D721Med (cell line): ENCODE results near the gene LRRC8B.

ENCODE experiments used
- DNase-seq: peaks from one replicate; pipeline ENCODE4 v3.0.0; 2011; ENCODE audit warnings: low spot score; ENCODE audit not compliant: insufficient read length
- FAIRE-seq: peaks from 2 replicates; lab custom pipeline; 2011; peaks lifted over from hg19 to GRCh38; lab: Jason Lieb, UNC
- TF ChIP-seq, protein P1 (sequence below): IDR thresholded peaks from 2 replicates; pipeline ENCODE4 v1.5.1; 2012; ENCODE audit warnings: mild to moderate bottlenecking, control low read depth; ENCODE audit not compliant: insufficient read depth; ENCODE audit errors: missing control alignments

LRRC8B gene

DNA sequence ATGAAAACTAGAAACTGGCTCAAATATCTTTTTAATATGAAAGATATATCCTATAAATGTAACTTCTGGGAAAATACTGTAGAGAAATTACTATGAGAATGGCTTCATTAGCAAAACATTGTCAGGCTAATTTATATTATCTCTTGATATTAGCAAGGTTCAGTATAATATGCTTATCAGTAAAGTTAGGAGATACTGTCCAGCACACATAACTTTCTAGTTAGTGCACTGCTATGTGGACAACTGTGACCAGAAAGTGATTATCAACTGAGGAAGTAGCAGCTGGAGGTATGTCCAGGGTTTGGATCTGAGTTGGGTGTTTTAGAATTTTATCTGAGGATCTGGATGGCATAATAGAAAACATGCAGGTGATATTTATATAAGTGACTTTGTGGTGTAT, 115.8 kb downstream of the LRRC8B start:
- FAIRE-seq (no peak), DNase-seq (no peak)
- TF ChIP-seq, protein P1, sequence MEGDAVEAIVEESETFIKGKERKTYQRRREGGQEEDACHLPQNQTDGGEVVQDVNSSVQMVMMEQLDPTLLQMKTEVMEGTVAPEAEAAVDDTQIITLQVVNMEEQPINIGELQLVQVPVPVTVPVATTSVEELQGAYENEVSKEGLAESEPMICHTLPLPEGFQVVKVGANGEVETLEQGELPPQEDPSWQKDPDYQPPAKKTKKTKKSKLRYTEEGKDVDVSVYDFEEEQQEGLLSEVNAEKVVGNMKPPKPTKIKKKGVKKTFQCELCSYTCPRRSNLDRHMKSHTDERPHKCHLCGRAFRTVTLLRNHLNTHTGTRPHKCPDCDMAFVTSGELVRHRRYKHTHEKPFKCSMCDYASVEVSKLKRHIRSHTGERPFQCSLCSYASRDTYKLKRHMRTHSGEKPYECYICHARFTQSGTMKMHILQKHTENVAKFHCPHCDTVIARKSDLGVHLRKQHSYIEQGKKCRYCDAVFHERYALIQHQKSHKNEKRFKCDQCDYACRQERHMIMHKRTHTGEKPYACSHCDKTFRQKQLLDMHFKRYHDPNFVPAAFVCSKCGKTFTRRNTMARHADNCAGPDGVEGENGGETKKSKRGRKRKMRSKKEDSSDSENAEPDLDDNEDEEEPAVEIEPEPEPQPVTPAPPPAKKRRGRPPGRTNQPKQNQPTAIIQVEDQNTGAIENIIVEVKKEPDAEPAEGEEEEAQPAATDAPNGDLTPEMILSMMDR, result no peak

DNA sequence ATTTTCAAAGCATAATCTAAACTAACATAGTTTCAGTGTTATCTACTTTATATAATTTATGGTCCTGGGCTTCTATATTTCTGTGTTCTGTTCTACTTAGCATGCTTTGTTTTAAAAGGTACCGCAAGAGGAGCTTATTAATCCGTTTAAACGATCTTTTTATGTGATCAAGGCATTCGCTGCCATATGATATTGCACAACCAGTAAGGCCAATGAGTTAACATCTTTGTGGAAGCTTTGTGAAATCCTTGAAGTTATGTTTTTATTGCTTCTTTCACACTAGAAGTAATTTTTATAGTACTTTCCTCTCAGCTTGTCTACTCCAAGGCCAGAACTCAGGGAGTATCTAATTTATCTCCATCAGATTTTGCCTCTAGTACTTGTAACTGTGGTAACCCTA, 117.2 kb downstream of the LRRC8B start:
- no peak for DNase-seq
- TF ChIP-seq, protein P1, result no peak
- no peak for FAIRE-seq

DNA sequence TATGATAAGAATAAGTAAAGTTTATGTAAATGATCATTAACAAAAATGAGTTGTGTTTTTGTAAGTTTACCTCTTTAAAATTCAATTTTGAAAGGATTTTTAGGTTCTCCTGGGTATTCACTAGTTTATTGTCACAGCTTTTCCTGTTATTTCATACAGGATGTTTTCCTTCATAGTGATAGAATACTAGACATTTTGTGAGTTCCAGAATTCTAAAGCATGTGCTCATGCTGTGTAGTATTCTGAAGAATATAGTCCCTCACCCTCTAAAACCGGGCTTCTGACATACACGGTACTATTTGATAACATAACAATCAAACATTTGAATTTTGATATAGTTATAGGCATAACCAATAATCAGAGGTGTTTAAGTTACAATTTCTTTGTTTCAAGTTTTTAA, 118.9 kb downstream of the LRRC8B start:
- TF ChIP-seq, protein P1, result no peak
- DNase-seq (no peak), FAIRE-seq (no peak)

DNA sequence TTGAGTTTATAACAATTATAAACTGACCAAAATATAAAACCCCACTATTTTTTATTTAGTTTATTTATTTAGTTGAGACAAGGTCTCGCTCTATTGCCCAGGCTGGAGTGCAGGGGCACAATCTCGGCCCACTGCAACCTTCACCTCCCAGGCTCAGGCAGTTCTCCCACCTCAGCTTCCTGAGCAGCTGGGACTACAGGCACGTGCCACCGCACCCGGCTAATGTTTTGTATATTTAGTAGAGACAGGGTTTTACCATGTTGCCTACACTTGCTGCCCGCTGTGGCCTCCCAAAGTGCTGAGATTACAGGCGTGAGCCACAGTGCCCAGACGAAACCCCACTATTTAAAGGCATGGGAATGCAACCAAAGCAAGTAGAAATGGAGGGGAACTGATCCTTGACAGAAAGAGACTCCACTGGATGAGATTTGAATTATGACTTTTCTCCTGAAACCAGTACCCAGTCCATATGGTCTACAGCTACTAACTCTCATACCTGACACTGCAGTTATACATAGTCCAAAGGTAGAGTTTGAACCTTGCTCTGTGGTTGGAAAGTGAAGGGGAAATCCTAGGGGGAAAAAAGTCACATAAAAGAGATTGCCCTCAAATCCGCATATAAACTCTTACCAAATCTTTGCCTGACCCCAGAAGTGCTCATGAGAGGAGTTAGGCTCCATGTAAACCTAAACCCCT, 119.6 kb downstream of the LRRC8B start:
- TF ChIP-seq, protein P1, result no peak
- FAIRE-seq (no peak), DNase-seq (no peak)

DNA sequence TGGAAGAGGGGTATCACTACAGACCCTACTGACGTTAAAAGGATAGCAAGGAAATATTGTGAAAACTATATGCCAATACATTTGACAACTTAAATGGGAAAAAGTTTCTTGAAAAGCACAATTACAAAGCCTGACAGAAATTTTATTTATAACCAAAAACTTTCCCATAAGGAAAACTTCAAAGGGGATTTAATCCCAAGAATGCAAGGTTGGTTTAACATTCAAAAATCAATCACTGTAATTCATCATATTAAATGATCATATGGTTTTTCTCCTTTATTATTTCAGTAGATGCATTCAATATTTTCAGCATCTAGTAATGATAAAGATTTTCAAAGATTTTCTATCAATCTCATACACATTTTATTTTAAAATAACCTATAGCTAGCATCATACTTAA, 121.6 kb downstream of the LRRC8B start:
- TF ChIP-seq, protein P1, result no peak
- DNase-seq, result no peak
- FAIRE-seq, result peak; percentile 48
